OCI-LY3 (cell line): Measurements from ENCODE around the gene GNB5.

ENCODE experiments used
- EZH2phosphoT487 ChIP-seq: fragments of 200-600 bp; shearing (Covaris generic); IDR thresholded peaks from 2 replicates; pipeline ENCODE4 v1.6.1; 2018; ENCODE audit warnings: antibody characterized with exemption, mixed run types, low read depth
- TF ChIP-seq, protein P1 (sequence below): fragments of 200-600, 300-600 bp; sonication (generic); IDR thresholded peaks from 2 replicates; pipeline ENCODE4 v1.5.1; 2014; ENCODE audit warnings: antibody characterized with exemption, low read length, low read depth

DNA sequence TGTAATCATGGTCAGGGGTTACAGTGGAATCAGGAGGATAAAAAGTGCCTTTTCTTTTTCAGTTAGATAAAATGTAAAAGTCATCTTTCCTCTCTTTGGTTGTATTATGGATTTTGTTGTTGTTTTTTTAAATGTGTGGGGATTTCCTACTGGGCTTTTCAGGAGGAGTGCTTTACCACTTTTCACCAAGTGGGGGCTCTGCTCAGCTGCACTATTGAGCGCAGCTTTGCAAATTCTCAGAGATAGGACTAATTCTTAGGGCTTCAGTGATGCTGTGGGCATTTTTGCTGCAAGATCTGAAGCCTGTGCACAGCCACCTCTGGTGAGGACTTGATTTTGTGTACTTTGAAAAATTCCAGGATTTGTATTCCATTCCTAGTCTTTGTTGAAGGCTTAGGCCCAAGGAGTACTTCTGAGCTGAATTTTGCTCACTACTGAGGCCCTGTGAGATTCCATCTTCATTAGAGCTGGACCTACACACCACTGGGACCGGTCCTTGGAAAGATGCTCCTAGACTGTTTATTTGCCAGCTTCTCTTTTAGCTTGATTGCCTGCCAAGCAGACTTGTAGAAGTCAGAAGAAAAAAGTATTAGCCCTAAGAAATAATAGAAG is 7.5 kb downstream of the GNB5 start:
- TF ChIP-seq, protein P1, sequence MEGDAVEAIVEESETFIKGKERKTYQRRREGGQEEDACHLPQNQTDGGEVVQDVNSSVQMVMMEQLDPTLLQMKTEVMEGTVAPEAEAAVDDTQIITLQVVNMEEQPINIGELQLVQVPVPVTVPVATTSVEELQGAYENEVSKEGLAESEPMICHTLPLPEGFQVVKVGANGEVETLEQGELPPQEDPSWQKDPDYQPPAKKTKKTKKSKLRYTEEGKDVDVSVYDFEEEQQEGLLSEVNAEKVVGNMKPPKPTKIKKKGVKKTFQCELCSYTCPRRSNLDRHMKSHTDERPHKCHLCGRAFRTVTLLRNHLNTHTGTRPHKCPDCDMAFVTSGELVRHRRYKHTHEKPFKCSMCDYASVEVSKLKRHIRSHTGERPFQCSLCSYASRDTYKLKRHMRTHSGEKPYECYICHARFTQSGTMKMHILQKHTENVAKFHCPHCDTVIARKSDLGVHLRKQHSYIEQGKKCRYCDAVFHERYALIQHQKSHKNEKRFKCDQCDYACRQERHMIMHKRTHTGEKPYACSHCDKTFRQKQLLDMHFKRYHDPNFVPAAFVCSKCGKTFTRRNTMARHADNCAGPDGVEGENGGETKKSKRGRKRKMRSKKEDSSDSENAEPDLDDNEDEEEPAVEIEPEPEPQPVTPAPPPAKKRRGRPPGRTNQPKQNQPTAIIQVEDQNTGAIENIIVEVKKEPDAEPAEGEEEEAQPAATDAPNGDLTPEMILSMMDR, result peak; percentile 88
- TF ChIP-seq EZH2phosphoT487, result no peak
